Naive thymus-derived CD4-positive, alpha-beta T cell (primary cell): Measurements from ENCODE around the gene JHY. TPM values are rescaled to one million over a fixed set of nuclear protein-coding genes. Genes with fewer than 3 reads are reported as not detected.

ENCODE experiments used
- ATAC-seq: fragments of 150-1000 bp; cut with Tn5 transposase; 2 replicates; pipeline ENCODE4 v1.10.0; 2021; ENCODE audit warnings: mild to moderate bottlenecking, moderate library complexity
- CTCF ChIA-PET: fragments of 350-600 bp; sonication (Branson Sonifier 250); formaldehyde crosslinking; loops from one replicate; lab custom pipeline; 2021; ENCODE audit warnings: antibody characterized with exemption; lab: Charles Lee
- POLR2A ChIA-PET: fragments of 350-600 bp; sonication (Branson Sonifier 250); formaldehyde crosslinking; loops from one replicate; lab custom pipeline; 2021; ENCODE audit warnings: antibody characterized with exemption, inconsistent platforms; lab: Charles Lee
- DNase-seq, 9 donors: peaks; one replicate each; pipeline versions ENCODE4 v3.0.0 to v3.0.0-alpha.2; 2020 to 2022; ENCODE audit warnings: mixed read lengths in 1 of 9
- H3K27ac ChIP-seq: one replicate; pipeline ENCODE4 v1.7.0; 2013; ENCODE audit warnings: mild to moderate bottlenecking, low read depth, low read length, moderate library complexity
- H3K27me3 ChIP-seq, 2 donors: one replicate each; pipeline ENCODE4 v1.7.0; 2013; ENCODE audit warnings: low read length in 2 of 2, mild to moderate bottlenecking in 2 of 2, moderate library complexity in 2 of 2; ENCODE audit not compliant: control insufficient read depth in 2 of 2, insufficient read depth in 2 of 2
- H3K36me3 ChIP-seq, 3 experiments: 1 replicate in 2 of 3; 2 replicates in 1 of 3; pipeline ENCODE4 v1.7.0; 2013; ENCODE audit warnings: low read length in 3 of 3, mild to moderate bottlenecking in 3 of 3, moderate library complexity in 1 of 3; ENCODE audit not compliant: insufficient read depth in 3 of 3, control insufficient read depth in 2 of 3
- H3K4me1 ChIP-seq, 2 donors: one replicate each; pipeline ENCODE4 v1.7.0; 2013; ENCODE audit warnings: low read length in 2 of 2, mild to moderate bottlenecking in 2 of 2, moderate library complexity in 1 of 2; ENCODE audit not compliant: control insufficient read depth in 2 of 2, insufficient read depth in 2 of 2
- H3K4me3 ChIP-seq: 2 replicates; pipeline ENCODE4 v1.7.0; 2013; ENCODE audit warnings: mild to moderate bottlenecking, low read length
- H3K9me3 ChIP-seq, 3 experiments: 1 replicate in 2 of 3; 2 replicates in 1 of 3; pipeline ENCODE4 v1.7.0; 2013; ENCODE audit warnings: low read length in 3 of 3; ENCODE audit not compliant: control insufficient read depth in 2 of 3
- H3K27ac Mint-ChIP-seq, 9 donors: one replicate each; pipeline ENCODE4 v1.8.0; 2020 to 2022; ENCODE audit warnings: mixed read lengths in 9 of 9, mild to moderate bottlenecking in 8 of 9, moderate library complexity in 5 of 9, inconsistent platforms in 2 of 9
- H3K27me3 Mint-ChIP-seq, 5 donors: one replicate each; pipeline ENCODE4 v1.8.0; 2021 to 2022; ENCODE audit warnings: mixed read lengths in 5 of 5, mild to moderate bottlenecking in 1 of 5
- H3K36me3 Mint-ChIP-seq, 5 donors: one replicate each; pipeline ENCODE4 v1.8.0; 2020 to 2022; ENCODE audit warnings: mixed read lengths in 5 of 5, mild to moderate bottlenecking in 3 of 5, inconsistent platforms in 1 of 5
- H3K4me1 Mint-ChIP-seq, 7 donors: one replicate each; pipeline ENCODE4 v1.8.0; 2020 to 2022; ENCODE audit warnings: mixed read lengths in 7 of 7, mild to moderate bottlenecking in 3 of 7, inconsistent platforms in 1 of 7
- H3K4me3 Mint-ChIP-seq, 10 donors: one replicate each; pipeline ENCODE4 v1.8.0; 2020 to 2022; ENCODE audit warnings: mild to moderate bottlenecking in 10 of 10, mixed read lengths in 10 of 10, moderate library complexity in 6 of 10, inconsistent platforms in 2 of 10
- H3K9me3 Mint-ChIP-seq, 11 donors: one replicate each; pipeline ENCODE4 v1.8.0; 2020 to 2022; ENCODE audit warnings: mixed read lengths in 11 of 11, mild to moderate bottlenecking in 4 of 11, inconsistent platforms in 1 of 11, moderate library complexity in 1 of 11
- intact Hi-C, 2 donors: fragments of 100-400 bp; cut with micrococcal nuclease; formaldehyde crosslinking; loops; one replicate each; pipeline ENCODE4 v1.15.1; 2023
- polyA plus RNA-seq, 2 donors: library from polyadenylated mRNA; unstranded; fragments of 300-500 nt; fragmentation: Illumina TruSeq; gene quantifications; one replicate each; pipeline ENCODE4 v1.2.3, GENCODE V29; 2021
- total RNA-seq, 6 experiments: library from RNA in 5 of 6; stranded (reverse) in 5 of 6; gene quantifications; 1 replicate in 5 of 6; 2 replicates in 1 of 6; pipeline ENCODE4 v1.2.3 and lab custom pipeline; 2021 to 2026

JHY gene
- total and polyA plus RNA-seq, 7 experiments from 2014 or later = 2.1 to 5.0 (median 4.1) TPM

GRCh38 chr11:122895563-122895962 is 13.0 kb downstream of the JHY start:
- Mint-ChIP-seq H3K4me1 (peaks cover 0 to 12% (median 0%) of the 10 kb centered on the region in 7 donors), H3K9me3 (no peaks in the 10 kb centered on the region), H3K4me3 (no peak overlapping the region), H3K27me3 (no peaks in the 10 kb centered on the region), H3K27ac (no peak overlapping the region), H3K36me3 (peaks cover 0 to 10% (median 2%) of the 10 kb centered on the region in 5 donors)
- Histone ChIP-seq H3K9me3 (no peaks in the 10 kb centered on the region), H3K27me3 (no peaks in the 10 kb centered on the region), H3K4me1 (no peaks in the 10 kb centered on the region), H3K36me3 (no peaks in the 10 kb centered on the region), H3K27ac (no peak overlapping the region), H3K4me3 (no peak overlapping the region)
- DNase-seq (no peak), ATAC-seq (no peak)
- intact Hi-C loops = no loop called here
- POLR2A ChIA-PET = no interaction called here
- CTCF ChIA-PET = interaction anchor here (0.6 kb wide), 1 partner anchor 32 kb away, joined by 3 read pairs; no protein-coding TSS in a partner anchor

- Mint-ChIP-seq H3K27me3 (no peaks in the 10 kb centered on the region), H3K36me3 (peaks cover 0 to 10% (median 2%) of the 10 kb centered on the region in 5 donors), H3K4me1 (peaks cover 0 to 6% (median 0%) of the 10 kb centered on the region in 7 donors), H3K9me3 (no peaks in the 10 kb centered on the region), H3K4me3 (no peak overlapping the region), H3K27ac (no peak overlapping the region)
- no peaks in the 10 kb centered on the region for H3K27me3 ChIP-seq
- H3K9me3 ChIP-seq = no peaks in the 10 kb centered on the region
- intact Hi-C loops = no loop called here
- ChIA-PET CTCF (no interaction called here), POLR2A (no interaction called here)
- H3K36me3 ChIP-seq = no peaks in the 10 kb centered on the region
- H3K4me3 ChIP-seq = no peak overlapping the region
- ATAC-seq (no peak), DNase-seq (no peak)
- H3K27ac ChIP-seq = no peak overlapping the region
- no peaks in the 10 kb centered on the region for H3K4me1 ChIP-seq
Measured at GRCh38 chr11:122897606-122898210, 15.1 kb downstream of the JHY start.

- no peaks in the 10 kb centered on the region for H3K36me3 ChIP-seq
- no peaks in the 10 kb centered on the region for H3K4me1 ChIP-seq
- Mint-ChIP-seq H3K4me3 (no peak overlapping the region), H3K9me3 (no peaks in the 10 kb centered on the region), H3K4me1 (peaks cover 0 to 6% (median 0%) of the 10 kb centered on the region in 7 donors), H3K27ac (peak overlapping the region in 2 of 9 donors; percentile 5 to 6), H3K27me3 (no peaks in the 10 kb centered on the region), H3K36me3 (peaks cover 0 to 10% (median 2%) of the 10 kb centered on the region in 5 donors)
- POLR2A ChIA-PET = no interaction called here
- DNase-seq (no peak), ATAC-seq (no peak)
- CTCF ChIA-PET = no interaction called here
- H3K27me3 ChIP-seq = no peaks in the 10 kb centered on the region
- H3K27ac ChIP-seq = no peak overlapping the region
- no peaks in the 10 kb centered on the region for H3K9me3 ChIP-seq
- intact Hi-C loops = no loop called here
- H3K4me3 ChIP-seq = no peak overlapping the region
Measured at GRCh38 chr11:122898799-122899198, 16.2 kb downstream of the JHY start.

GRCh38 chr11:122900587-122901202 is 18.1 kb downstream of the JHY start:
- Mint-ChIP-seq H3K27me3 (no peaks in the 10 kb centered on the region), H3K36me3 (peaks cover 0 to 10% (median 8%) of the 10 kb centered on the region in 5 donors), H3K4me3 (no peak overlapping the region), H3K9me3 (no peaks in the 10 kb centered on the region), H3K27ac (peak overlapping the region in 1 of 9 donors; percentile 16), H3K4me1 (peaks cover 0 to 3% (median 0%) of the 10 kb centered on the region in 7 donors)
- Histone ChIP-seq H3K27ac (no peak overlapping the region), H3K9me3 (no peaks in the 10 kb centered on the region), H3K4me3 (no peak overlapping the region), H3K4me1 (no peaks in the 10 kb centered on the region), H3K27me3 (no peaks in the 10 kb centered on the region), H3K36me3 (peaks cover 0 to 7% (median 5%) of the 10 kb centered on the region in 3 experiments)
- no peak for ATAC-seq
- POLR2A ChIA-PET = no interaction called here
- DNase-seq = no peak
- CTCF ChIA-PET = no interaction called here
- intact Hi-C loops = no loop called here

GRCh38 chr11:122902951-122903350 is 20.4 kb downstream of the JHY start:
- H3K36me3 ChIP-seq = peaks cover 0 to 7% (median 5%) of the 10 kb centered on the region in 3 experiments
- POLR2A ChIA-PET = interaction anchor here (0.6 kb wide), 1 partner anchor 17 kb away, joined by 3 read pairs; no protein-coding TSS in a partner anchor
- H3K27ac ChIP-seq = no peak overlapping the region
- Mint-ChIP-seq H3K4me3 (no peak overlapping the region), H3K36me3 (peaks cover 0 to 16% (median 12%) of the 10 kb centered on the region in 5 donors), H3K9me3 (no peaks in the 10 kb centered on the region), H3K27me3 (no peaks in the 10 kb centered on the region), H3K27ac (no peak overlapping the region), H3K4me1 (peaks cover 0 to 3% (median 0%) of the 10 kb centered on the region in 7 donors)
- ATAC-seq (no peak), DNase-seq (no peak)
- H3K27me3 ChIP-seq = no peaks in the 10 kb centered on the region
- no peak overlapping the region for H3K4me3 ChIP-seq
- H3K9me3 ChIP-seq = no peaks in the 10 kb centered on the region
- intact Hi-C loops = no loop called here
- CTCF ChIA-PET = no interaction called here
- H3K4me1 ChIP-seq = no peaks in the 10 kb centered on the region

GRCh38 chr11:122910775-122911174 is 28.2 kb downstream of the JHY start:
- Histone ChIP-seq H3K27ac (no peak overlapping the region), H3K4me3 (no peak overlapping the region), H3K36me3 (no peaks in the 10 kb centered on the region), H3K9me3 (no peaks in the 10 kb centered on the region), H3K27me3 (no peaks in the 10 kb centered on the region), H3K4me1 (no peaks in the 10 kb centered on the region)
- ATAC-seq (no peak), DNase-seq (peak in 1 of 9 donors; percentile 11)
- Mint-ChIP-seq H3K36me3 (peaks cover 0 to 6% (median 4%) of the 10 kb centered on the region in 5 donors), H3K27ac (no peak overlapping the region), H3K4me3 (no peak overlapping the region), H3K9me3 (no peaks in the 10 kb centered on the region), H3K27me3 (no peaks in the 10 kb centered on the region), H3K4me1 (peaks cover 0 to 2% (median 0%) of the 10 kb centered on the region in 7 donors)
- intact Hi-C loops = loop anchor here (1.0 kb wide), 2 partner anchors 113 to 337 kb away; no protein-coding TSS in a partner anchor
- ChIA-PET CTCF (no interaction called here), POLR2A (no interaction called here)
